CD4-positive, alpha-beta memory T cell (primary cell): ENCODE results near the gene ILDR2. TPM values are rescaled to one million over a fixed set of nuclear protein-coding genes. Genes with fewer than 3 reads are reported as not detected.

Experiments
- CTCF ChIA-PET: fragments of 350-600 bp; sonication (Branson Sonifier 250); formaldehyde crosslinking; loops from one replicate; lab custom pipeline; 2021; ENCODE audit warnings: inconsistent platforms; ENCODE audit not compliant: partially characterized antibody; lab: Charles Lee
- POLR2A ChIA-PET: fragments of 350-600 bp; sonication (Branson Sonifier 250); formaldehyde crosslinking; loops from one replicate; lab custom pipeline; 2021; ENCODE audit not compliant: partially characterized antibody; lab: Charles Lee
- DNase-seq, 5 donors: peaks; one replicate each; pipeline versions ENCODE4 v3.0.0 to v3.0.0-alpha.2; 2020 to 2022; ENCODE audit warnings: mixed read lengths in 1 of 5
- H3K27ac ChIP-seq: one replicate; pipeline ENCODE4 v1.7.0; 2013; ENCODE audit warnings: low read depth, low read length
- H3K27me3 ChIP-seq: 2 replicates; pipeline ENCODE4 v1.7.0; 2013; ENCODE audit warnings: mild to moderate bottlenecking, low read length, moderate library complexity; ENCODE audit not compliant: insufficient read depth
- H3K36me3 ChIP-seq: 2 replicates; pipeline ENCODE4 v1.7.0; 2013; ENCODE audit warnings: mild to moderate bottlenecking, low read length, moderate library complexity; ENCODE audit not compliant: insufficient read depth
- H3K4me1 ChIP-seq: 2 replicates; pipeline ENCODE4 v1.7.0; 2013; ENCODE audit warnings: mild to moderate bottlenecking, low read length, moderate library complexity; ENCODE audit not compliant: insufficient read depth
- H3K4me3 ChIP-seq, 2 donors: one replicate each; pipeline ENCODE4 v1.7.0; 2013; ENCODE audit warnings: low read length in 2 of 2, mild to moderate bottlenecking in 1 of 2
- H3K9me3 ChIP-seq, 2 donors: one replicate each; pipeline ENCODE4 v1.7.0; 2013; ENCODE audit warnings: low read length in 2 of 2, control low read depth in 1 of 2; ENCODE audit not compliant: control insufficient read depth in 1 of 2
- H3K27ac Mint-ChIP-seq, 7 donors: one replicate each; pipeline ENCODE4 v1.8.0; 2020 to 2021; ENCODE audit warnings: mixed read lengths in 7 of 7, mild to moderate bottlenecking in 6 of 7, inconsistent platforms in 3 of 7, moderate library complexity in 3 of 7
- H3K27me3 Mint-ChIP-seq, 2 donors: one replicate each; pipeline ENCODE4 v1.8.0; 2020 to 2021; ENCODE audit warnings: mixed read lengths in 2 of 2
- H3K36me3 Mint-ChIP-seq, 2 donors: one replicate each; pipeline ENCODE4 v1.8.0; 2020 to 2021; ENCODE audit warnings: mixed read lengths in 2 of 2, inconsistent platforms in 1 of 2, mild to moderate bottlenecking in 1 of 2
- H3K4me1 Mint-ChIP-seq, 4 donors: one replicate each; pipeline ENCODE4 v1.8.0; 2020 to 2021; ENCODE audit warnings: mixed read lengths in 4 of 4, mild to moderate bottlenecking in 1 of 4
- H3K4me3 Mint-ChIP-seq, 8 donors: one replicate each; pipeline ENCODE4 v1.8.0; 2020 to 2021; ENCODE audit warnings: mixed read lengths in 8 of 8, mild to moderate bottlenecking in 7 of 8, moderate library complexity in 6 of 8, inconsistent platforms in 3 of 8
- H3K9me3 Mint-ChIP-seq, 8 donors: one replicate each; pipeline ENCODE4 v1.8.0; 2020 to 2021; ENCODE audit warnings: mixed read lengths in 8 of 8, mild to moderate bottlenecking in 5 of 8, inconsistent platforms in 3 of 8, moderate library complexity in 1 of 8
- intact Hi-C: fragments of 100-400 bp; cut with micrococcal nuclease; formaldehyde crosslinking; loops from one replicate; pipeline ENCODE4 v1.15.1; 2023
- polyA plus RNA-seq, 2 donors: library from polyadenylated mRNA; unstranded; fragments of 300-500 nt; fragmentation: Illumina TruSeq; gene quantifications; one replicate each; pipeline ENCODE4 v1.2.3, GENCODE V29; 2021
- total RNA-seq, 2 experiments: library from RNA; stranded (reverse); gene quantifications; one replicate each; pipeline ENCODE4 v1.2.3, GENCODE V29; 2021

The ILDR2 gene
- total and polyA plus RNA-seq, 4 experiments from 2014 or later: 0.21 to 0.52 (median 0.25) TPM; not detected in 1

GRCh38 chr1:167003711-167004110 lies 28.4 kb upstream of the ILDR2 start:
- CTCF ChIA-PET: no interaction called here

DNA sequence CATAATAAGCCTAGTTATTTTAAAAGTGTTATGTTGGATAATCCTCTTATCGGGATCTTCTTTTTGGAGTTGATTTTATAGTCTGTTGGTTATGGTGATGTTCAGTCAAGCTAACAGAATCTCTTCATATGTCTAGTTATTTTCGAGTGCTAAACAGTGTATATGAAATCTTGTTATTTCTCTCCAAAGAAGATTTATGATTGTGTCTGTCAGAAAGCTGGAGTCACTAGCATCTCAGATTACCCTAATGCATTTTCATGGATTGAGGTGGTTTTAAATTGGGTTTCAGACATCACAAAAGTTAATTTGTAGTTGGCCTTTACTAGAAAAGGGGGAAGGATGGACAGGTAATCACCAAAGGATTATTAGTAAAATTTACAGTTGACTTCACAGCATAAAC lies 27.0 kb upstream of the ILDR2 start:
- Mint-ChIP-seq H3K4me1 (peaks cover 0 to 3% (median 0%) of the 10 kb centered on the region in 4 donors), H3K36me3 (peaks cover 0 to 2% of the 10 kb centered on the region in 2 donors), H3K9me3 (peaks cover 0 to 16% (median 9%) of the 10 kb centered on the region in 8 donors), H3K27ac (no peak overlapping the region), H3K27me3 (peaks cover 3 to 10% of the 10 kb centered on the region in 2 donors), H3K4me3 (no peak overlapping the region)
- no peaks in the 10 kb centered on the region for H3K27me3 ChIP-seq
- H3K9me3 ChIP-seq: no peaks in the 10 kb centered on the region
- H3K4me1 ChIP-seq: no peaks in the 10 kb centered on the region
- intact Hi-C loops: no loop called here
- no peak overlapping the region for H3K27ac ChIP-seq
- no peaks in the 10 kb centered on the region for H3K36me3 ChIP-seq
- CTCF ChIA-PET: no interaction called here
- POLR2A ChIA-PET: no interaction called here
- no peak overlapping the region for H3K4me3 ChIP-seq
- no peak for DNase-seq

More at GRCh38 chr1:167003711-167004110, 28.4 kb upstream of the ILDR2 start:
- Mint-ChIP-seq H3K4me1 (peaks cover 0 to 3% (median 0%) of the 10 kb centered on the region in 4 donors), H3K27me3 (peaks cover 3 to 4% of the 10 kb centered on the region in 2 donors), H3K36me3 (peaks cover 0 to 2% of the 10 kb centered on the region in 2 donors), H3K27ac (no peak overlapping the region), H3K9me3 (peaks cover 0 to 16% (median 9%) of the 10 kb centered on the region in 8 donors), H3K4me3 (no peak overlapping the region)
- Histone ChIP-seq H3K4me3 (no peak overlapping the region), H3K27me3 (no peaks in the 10 kb centered on the region), H3K4me1 (no peaks in the 10 kb centered on the region), H3K36me3 (no peaks in the 10 kb centered on the region), H3K27ac (no peak overlapping the region), H3K9me3 (no peaks in the 10 kb centered on the region)
- intact Hi-C loops: no loop called here
- POLR2A ChIA-PET: no interaction called here
- DNase-seq: no peak

DNA sequence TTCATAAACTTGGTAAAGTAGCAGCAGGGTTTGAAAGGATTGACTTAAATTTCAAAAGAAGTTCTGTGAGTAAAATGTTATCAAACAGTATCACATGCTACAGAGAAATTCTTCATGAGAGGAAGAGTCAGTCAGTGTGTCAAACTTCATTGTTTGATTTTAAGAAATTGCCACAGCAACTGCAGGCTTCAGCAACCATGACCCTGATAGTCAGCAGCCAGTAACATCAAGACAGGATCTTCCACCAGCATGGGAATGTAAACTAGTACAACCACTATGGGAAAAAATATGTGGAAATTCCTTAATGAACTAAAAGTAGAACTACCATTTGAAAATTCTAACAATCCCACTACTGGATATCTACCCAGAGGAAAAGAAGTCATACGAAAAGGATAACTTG lies 25.2 kb upstream of the ILDR2 start:
- no peaks in the 10 kb centered on the region for H3K27me3 ChIP-seq
- H3K4me3 Mint-ChIP-seq: no peak overlapping the region
- peaks cover 0 to 16% (median 9%) of the 10 kb centered on the region in 8 donors for H3K9me3 Mint-ChIP-seq
- H3K27ac ChIP-seq: no peak overlapping the region
- peaks cover 9 to 16% of the 10 kb centered on the region in 2 donors for H3K27me3 Mint-ChIP-seq
- no peak for DNase-seq
- no peaks in the 10 kb centered on the region for H3K4me1 ChIP-seq
- H3K27ac Mint-ChIP-seq: no peak overlapping the region
- H3K36me3 Mint-ChIP-seq: peaks cover 0 to 2% of the 10 kb centered on the region in 2 donors
- no peaks in the 10 kb centered on the region for H3K9me3 ChIP-seq
- ChIA-PET CTCF (no interaction called here), POLR2A (no interaction called here)
- H3K4me3 ChIP-seq: no peak overlapping the region
- intact Hi-C loops: no loop called here
- H3K4me1 Mint-ChIP-seq: peaks cover 0 to 3% (median 0%) of the 10 kb centered on the region in 4 donors
- H3K36me3 ChIP-seq: no peaks in the 10 kb centered on the region

DNA sequence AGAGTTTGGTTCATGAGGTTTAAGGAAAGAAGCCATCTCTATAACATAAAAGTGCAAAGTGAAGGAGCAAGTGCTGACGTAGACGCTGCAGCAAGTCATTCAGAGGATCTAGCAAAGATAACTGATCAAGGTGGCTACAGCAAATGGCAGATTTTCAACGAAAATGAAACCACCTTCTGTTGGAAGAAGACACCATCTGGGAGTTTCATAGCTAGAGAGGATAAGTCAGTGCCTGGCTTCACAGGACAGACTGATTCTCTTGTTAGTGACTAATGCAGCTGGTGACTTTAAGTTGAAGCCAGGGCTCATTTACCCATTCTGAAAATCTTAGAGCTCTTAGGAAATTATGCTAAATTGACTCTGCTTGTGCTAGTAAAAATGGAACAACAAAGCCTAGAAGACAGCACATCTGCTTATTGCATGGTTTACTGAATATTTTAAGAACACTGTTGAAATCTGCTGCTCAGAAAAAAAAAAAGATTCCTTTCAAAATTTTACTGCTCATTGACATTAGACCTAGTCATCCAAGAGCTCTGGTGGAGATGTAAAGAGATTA lies 24.2 kb upstream of the ILDR2 start:
- intact Hi-C loops: no loop called here
- CTCF ChIA-PET: interaction anchor here (0.7 kb wide), 1 partner anchor 89 kb away, joined by 3 read pairs; no protein-coding TSS in a partner anchor

GRCh38 chr1:166999075-166999474 lies 23.7 kb upstream of the ILDR2 start:
- no peaks in the 10 kb centered on the region for H3K4me1 ChIP-seq
- H3K27me3 Mint-ChIP-seq: peaks cover 9 to 16% of the 10 kb centered on the region in 2 donors
- no peak overlapping the region for H3K4me3 Mint-ChIP-seq
- intact Hi-C loops: no loop called here
- H3K9me3 ChIP-seq: no peaks in the 10 kb centered on the region
- no peaks in the 10 kb centered on the region for H3K36me3 ChIP-seq
- H3K4me1 Mint-ChIP-seq: peaks cover 0 to 3% (median 0%) of the 10 kb centered on the region in 4 donors
- peaks cover 0 to 2% of the 10 kb centered on the region in 2 donors for H3K36me3 Mint-ChIP-seq
- H3K9me3 Mint-ChIP-seq: peaks cover 0 to 16% (median 9%) of the 10 kb centered on the region in 8 donors
- no peak overlapping the region for H3K27ac ChIP-seq
- no peak overlapping the region for H3K4me3 ChIP-seq
- CTCF ChIA-PET: interaction anchor here (0.7 kb wide), 1 partner anchor 89 kb away, joined by 3 read pairs; no protein-coding TSS in a partner anchor
- H3K27me3 ChIP-seq: no peaks in the 10 kb centered on the region
- POLR2A ChIA-PET: no interaction called here
- DNase-seq: no peak
- no peak overlapping the region for H3K27ac Mint-ChIP-seq

More for the DNA sequence above, 24.2 kb upstream of the ILDR2 start:
- POLR2A ChIA-PET: no interaction called here
- H3K36me3 ChIP-seq: no peaks in the 10 kb centered on the region
- Mint-ChIP-seq H3K4me3 (no peak overlapping the region), H3K9me3 (peaks cover 0 to 16% (median 9%) of the 10 kb centered on the region in 8 donors), H3K36me3 (peaks cover 0 to 2% of the 10 kb centered on the region in 2 donors), H3K4me1 (peaks cover 0 to 3% (median 0%) of the 10 kb centered on the region in 4 donors), H3K27me3 (peaks cover 9 to 16% of the 10 kb centered on the region in 2 donors), H3K27ac (no peak overlapping the region)
- H3K27ac ChIP-seq: no peak overlapping the region
- no peaks in the 10 kb centered on the region for H3K27me3 ChIP-seq
- no peak overlapping the region for H3K4me3 ChIP-seq
- DNase-seq: no peak
- H3K4me1 ChIP-seq: no peaks in the 10 kb centered on the region
- H3K9me3 ChIP-seq: no peaks in the 10 kb centered on the region

GRCh38 chr1:166988974-166989515 lies 13.7 kb upstream of the ILDR2 start, which contains the start of gene MAEL:
Gene MAEL (plus strand): TSS chr1:166989280. CDS start chr1:166989353, 73 bp downstream.
- Histone ChIP-seq H3K27me3 (no peaks in the 10 kb centered on the region), H3K4me1 (no peaks in the 10 kb centered on the region), H3K36me3 (no peaks in the 10 kb centered on the region), H3K9me3 (no peaks in the 10 kb centered on the region), H3K4me3 (no peak within 1 kb of the TSS), H3K27ac (no peak within 1 kb of the TSS)
- no peak for DNase-seq
- Mint-ChIP-seq H3K9me3 (peaks cover 0 to 4% (median 0%) of the 10 kb centered on the region in 8 donors), H3K4me1 (no peaks in the 10 kb centered on the region), H3K27ac (no peak within 1 kb of the TSS), H3K36me3 (no peaks in the 10 kb centered on the region), H3K27me3 (peaks cover 5 to 11% of the 10 kb centered on the region in 2 donors), H3K4me3 (no peak within 1 kb of the TSS)
- POLR2A ChIA-PET: no interaction called here
- intact Hi-C loops: no loop called here
- CTCF ChIA-PET: no interaction called here

GRCh38 chr1:166981589-166981988 lies 6.2 kb upstream of the ILDR2 start:
- Histone ChIP-seq H3K4me1 (no peaks in the 10 kb centered on the region), H3K36me3 (no peaks in the 10 kb centered on the region), H3K9me3 (no peaks in the 10 kb centered on the region), H3K27me3 (no peaks in the 10 kb centered on the region), H3K27ac (no peak overlapping the region), H3K4me3 (no peak overlapping the region)
- Mint-ChIP-seq H3K27ac (no peak overlapping the region), H3K4me3 (no peak overlapping the region), H3K9me3 (peaks cover 0 to 4% (median 0%) of the 10 kb centered on the region in 8 donors), H3K27me3 (peaks cover 3 to 8% of the 10 kb centered on the region in 2 donors), H3K36me3 (no peaks in the 10 kb centered on the region), H3K4me1 (peaks cover 0 to under 1% (median 0%) of the 10 kb centered on the region in 4 donors)
- no peak for DNase-seq
- CTCF ChIA-PET: interaction anchor here (1.4 kb wide), 1 partner anchor 73 kb away, joined by 3 read pairs; no protein-coding TSS in a partner anchor
- POLR2A ChIA-PET: no interaction called here
- intact Hi-C loops: no loop called here
